GM19025 (cell line): ENCODE results near the gene DOK7.
"Not testable (repeated sequence)": the region's sequence is repeated elsewhere in the genome, so short reads cannot be mapped to it uniquely, and the experiment has no call there.

Source experiments
- ATAC-seq: cut with Tn5 transposase; IDR thresholded peaks from one replicate; pipeline ENCODE4 v1.9.1; 2021; ENCODE audit warnings: mild to moderate bottlenecking, low read depth, moderate library complexity; ENCODE audit not compliant: unreplicated experiment

DOK7 gene

DNA sequence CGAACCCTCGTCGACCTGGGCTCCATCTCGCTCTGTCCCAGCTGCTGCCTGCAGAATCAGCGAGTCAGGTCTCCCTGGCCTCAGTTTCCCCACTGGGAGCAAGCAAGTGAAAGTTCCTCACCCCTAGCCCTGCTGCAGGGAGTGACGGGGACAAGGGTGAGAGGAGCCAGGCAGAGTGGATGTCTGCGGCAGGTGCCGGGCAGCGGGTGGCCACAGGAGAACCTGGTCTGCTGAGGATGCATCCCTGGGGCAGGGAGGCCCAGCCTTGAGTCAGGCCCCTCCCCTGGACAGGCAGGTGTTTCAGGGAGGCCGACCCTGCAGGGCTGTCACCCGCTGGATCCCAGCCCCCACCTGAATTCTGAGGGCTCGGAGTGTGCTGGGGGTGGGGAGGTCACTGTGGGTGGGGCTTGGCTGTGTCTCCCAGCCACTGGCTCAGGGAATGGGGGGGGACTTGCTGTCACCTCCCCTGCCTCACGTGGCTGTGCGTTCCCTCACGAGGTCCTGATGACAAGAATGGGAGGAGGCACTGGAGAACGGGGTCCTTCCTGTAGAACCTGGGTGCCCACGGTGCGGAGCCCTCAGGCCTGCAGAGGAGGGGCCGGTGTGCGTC is 35.9 kb downstream of the DOK7 start:
- no peak for ATAC-seq

DNA sequence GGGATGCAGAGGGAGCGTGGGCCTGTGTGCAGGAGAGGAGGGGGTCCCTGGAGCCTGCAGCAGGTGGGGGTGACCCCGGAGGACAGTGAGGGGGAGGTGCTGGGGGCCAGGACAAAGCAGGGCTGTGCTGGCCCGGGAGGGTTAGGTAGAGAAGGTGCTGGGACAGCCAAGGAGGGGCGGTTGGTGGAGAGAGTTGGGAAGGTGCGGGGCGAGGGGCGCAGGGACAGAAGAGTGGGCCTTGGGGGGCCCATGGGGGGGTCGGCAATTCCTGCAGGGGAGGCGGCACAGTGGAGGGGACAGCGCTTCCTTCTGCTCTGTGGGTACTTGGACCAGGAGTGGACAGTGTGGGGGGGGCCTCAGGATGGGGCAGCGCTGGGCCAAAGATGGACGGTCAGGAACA is 36.6 kb downstream of the DOK7 start:
- no peak for ATAC-seq

GRCh38 chr4:3500111-3500510 is 37.0 kb downstream of the DOK7 start:
- ATAC-seq: no peak

DNA sequence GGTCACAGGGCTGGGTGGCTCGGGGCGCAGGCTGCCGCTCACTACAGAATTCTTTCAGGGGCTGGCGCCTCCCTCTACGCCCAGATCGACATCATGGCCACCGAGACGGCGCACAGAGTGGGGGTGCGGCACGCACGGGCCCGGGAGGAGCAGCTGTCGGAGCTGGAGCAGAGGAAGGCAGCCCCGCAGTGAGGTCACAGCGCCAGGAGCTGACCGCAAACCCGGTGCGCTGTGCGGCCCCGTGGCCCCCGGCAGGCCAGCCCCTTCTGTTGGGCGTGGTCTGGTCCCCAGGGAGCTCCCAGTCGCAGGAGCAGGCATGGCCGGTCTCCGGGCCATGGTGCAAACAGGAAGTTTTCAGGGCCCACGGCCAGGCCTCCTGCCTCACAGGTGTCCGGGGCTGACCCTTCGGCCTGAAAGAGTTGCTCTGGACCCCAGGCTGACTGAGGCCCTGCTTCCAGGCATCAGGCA is 37.6 kb downstream of the DOK7 start:
- ATAC-seq: no peak

GRCh38 chr4:3501126-3501824 is 38.2 kb downstream of the DOK7 start:
- no peak for ATAC-seq

DNA sequence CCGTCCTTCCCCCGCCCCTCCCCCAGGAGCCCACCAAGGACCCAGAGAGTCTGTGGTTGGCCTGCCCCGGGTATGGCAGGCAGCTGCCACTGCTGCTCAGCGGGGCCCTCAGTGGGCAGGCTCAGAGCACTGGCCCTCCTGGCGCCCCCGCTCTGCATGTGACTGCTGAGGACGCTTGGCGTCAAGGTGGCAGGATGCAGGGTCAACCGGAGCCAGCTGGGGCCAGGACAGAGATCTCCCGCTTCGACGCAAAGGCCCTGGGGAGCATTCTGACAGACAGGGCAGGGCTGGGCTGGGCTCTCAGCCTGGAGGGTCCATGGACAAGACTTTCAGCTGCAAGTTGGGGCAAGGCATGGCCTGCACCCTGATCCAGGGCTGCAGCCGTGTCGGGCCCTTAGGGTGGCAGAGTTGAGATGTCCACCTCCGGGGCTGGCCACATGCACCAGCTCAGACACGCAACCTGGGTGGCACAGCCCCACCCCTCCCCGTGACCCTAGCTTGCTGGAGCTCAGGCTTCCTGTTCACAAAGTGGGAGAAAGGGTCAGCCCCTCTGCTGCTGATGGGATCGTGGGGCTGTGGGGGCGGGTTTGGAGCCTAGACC is 38.8 kb downstream of the DOK7 start:
- ATAC-seq: no peak

- ATAC-seq: no peak
These were observed 40.1 kb downstream of the DOK7 start for GRCh38 chr4:3502941-3503936.

- no peak for ATAC-seq
These were observed 42.1 kb downstream of the DOK7 start for GRCh38 chr4:3505231-3505630.

DNA sequence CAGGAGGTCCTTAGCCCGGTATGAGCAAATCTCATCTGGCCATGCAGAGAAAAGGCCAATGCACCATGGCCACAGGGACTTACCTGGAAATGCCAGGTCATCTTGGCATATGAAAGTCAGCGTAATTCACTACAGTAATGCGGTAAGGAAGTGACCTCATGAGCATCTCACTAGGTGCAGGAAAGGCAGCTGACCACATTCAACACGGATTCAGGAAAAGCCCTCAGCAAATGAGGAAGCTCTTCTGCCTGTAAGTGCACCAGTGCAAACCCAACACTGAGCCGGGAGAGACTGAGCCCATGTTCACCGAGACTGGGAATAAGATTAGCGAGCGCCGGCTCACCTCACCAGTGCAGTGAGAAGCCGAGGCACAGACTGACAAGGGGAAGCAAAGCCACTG is 45.4 kb downstream of the DOK7 start:
- no peak for ATAC-seq

DNA sequence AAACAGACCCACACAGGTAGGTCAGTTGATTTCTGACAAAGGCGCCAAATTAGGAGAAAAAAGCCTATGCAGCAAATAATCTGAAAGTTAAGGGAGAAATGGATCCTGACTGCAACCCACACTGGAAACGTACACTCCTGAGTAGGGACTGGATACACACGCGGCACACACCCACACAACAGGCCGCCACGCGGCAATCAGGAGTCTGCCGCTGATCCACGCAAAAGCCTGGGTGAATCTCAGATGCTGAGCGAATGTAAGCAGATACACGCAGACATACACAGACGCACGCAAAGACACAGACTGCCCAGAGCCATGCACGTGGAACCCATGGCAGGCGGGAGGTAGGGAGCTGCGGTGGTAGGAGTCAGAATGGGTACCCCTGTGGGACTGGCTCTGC is 47.4 kb downstream of the DOK7 start:
- no peak for ATAC-seq

DNA sequence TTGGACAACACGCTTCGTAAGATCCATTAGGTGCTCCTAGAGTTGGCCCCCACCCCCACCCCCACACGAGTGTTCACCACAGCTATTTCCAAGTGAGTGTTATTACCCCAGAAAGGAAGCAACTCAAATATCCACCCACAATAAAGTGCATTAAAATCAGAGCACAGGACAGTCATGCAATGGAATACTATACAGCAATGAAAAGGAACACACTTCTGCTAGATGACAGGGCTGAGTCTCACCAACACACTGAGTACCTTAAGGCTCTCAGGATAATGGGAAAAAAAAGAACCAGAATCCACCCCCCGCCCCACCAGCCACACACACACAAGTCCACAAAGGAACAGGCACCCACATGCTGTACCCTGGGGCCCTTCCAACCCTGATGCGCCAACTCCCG is 48.1 kb downstream of the DOK7 start:
- no peak for ATAC-seq

GRCh38 chr4:3511601-3512000 is 48.5 kb downstream of the DOK7 start:
- not testable (repeated sequence) for ATAC-seq

- no peak for ATAC-seq
These were observed 49.2 kb downstream of the DOK7 start for GRCh38 chr4:3512279-3512678.

- no peak for ATAC-seq
These were observed 49.6 kb downstream of the DOK7 start for GRCh38 chr4:3512719-3513118.

DNA sequence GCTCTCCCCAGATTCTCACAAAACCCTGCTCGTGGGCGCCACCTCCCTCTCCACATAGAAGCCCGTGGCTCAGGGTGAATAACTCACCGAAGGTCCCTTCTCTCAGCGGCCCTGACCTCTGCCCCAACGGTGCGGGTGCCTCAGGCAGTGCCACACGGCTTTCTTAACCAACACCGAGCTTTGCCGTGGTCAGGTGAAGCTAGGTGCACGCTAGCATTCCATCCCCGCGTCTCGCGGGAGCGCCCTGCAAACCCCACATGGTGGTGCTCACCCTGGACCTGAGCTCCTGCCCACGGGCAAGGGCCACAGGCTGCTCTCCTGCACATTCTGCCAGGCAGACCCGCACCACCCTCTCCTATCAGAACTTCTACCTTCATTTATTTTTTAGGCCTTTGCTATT is 50.7 kb downstream of the DOK7 start:
- ATAC-seq: no peak

GRCh38 chr4:3514221-3514780 is 51.2 kb downstream of the DOK7 start:
- no peak for ATAC-seq

DNA sequence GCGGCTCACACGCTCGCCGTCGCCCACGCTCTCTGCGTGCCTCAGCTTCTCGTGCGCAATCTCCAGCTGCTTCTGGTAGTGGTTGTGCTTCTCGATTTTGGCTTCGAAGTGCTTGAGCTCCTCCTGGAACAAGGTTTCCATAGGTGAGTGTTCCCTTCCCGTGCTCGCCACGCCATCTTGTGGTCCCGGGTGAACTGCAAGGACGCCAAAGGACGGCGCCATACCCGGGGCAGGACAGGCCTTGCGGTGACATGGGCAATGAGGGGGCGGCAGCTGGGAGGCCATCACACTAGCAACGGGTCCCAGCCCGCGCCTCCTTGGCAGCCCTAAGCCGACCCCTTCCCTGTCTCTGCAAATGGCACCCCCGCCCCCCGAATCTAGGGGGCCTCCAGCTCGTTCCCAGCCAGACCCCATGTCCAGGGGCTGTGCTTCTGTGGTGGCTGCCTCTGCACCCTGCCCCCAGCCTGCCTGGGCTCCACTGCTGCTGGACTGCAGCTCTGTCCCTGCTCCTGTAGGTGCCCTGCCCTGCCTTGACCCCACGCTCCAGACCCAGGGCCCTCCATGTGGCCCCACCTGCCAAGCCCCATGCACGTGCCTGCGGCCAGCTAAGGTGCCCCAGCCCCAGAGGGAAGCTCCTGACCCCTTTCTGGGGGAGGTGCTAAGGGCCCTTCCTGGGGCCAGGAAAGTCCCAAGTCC is 51.8 kb downstream of the DOK7 start:
- ATAC-seq: no peak

DNA sequence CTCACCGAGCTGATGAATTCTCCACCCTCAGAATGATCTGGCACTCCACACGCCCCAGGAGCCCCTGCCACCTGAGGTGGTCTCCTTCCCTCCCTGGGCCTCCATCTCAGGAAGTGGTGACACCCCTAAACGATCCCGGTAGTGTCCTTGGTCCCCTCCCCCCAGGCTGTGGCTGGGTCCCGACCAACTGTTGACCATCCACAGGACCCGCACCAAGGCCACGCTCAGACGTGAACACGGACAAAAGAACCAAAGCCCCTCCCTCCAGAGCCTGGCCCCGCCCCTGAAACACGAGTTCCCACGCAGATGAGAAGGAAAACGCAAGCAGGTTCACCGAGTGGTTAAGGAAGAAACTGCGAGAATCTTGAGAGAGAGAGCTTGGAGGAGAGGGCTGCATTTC is 52.5 kb downstream of the DOK7 start:
- no peak for ATAC-seq

- ATAC-seq: no peak
These were observed 53.1 kb downstream of the DOK7 start for GRCh38 chr4:3516061-3516835.
